Activated CD8-positive, alpha-beta memory T cell treated with anti-CD3 and anti-CD28 coated beads, Interleukin-2, amount 10 ng/mL, durations not matched to agents 7 days and 5 days (primary cell): Measurements from ENCODE around the gene CD3G. TPM values are rescaled to one million over a fixed set of nuclear protein-coding genes. Genes with fewer than 3 reads are reported as not detected.

Experiments used
- ATAC-seq: fragments of 150-1000 bp; cut with Tn5 transposase; one replicate; pipeline ENCODE4 v1.10.0; 2021; ENCODE audit warnings: moderate library complexity
- CTCF ChIA-PET: fragments of 350-600 bp; sonication (Branson Sonifier 250); formaldehyde crosslinking; loops from one replicate; lab custom pipeline; 2021; ENCODE audit warnings: antibody characterized with exemption; lab: Charles Lee
- DNase-seq: peaks from one replicate; pipeline ENCODE4 v3.0.0-alpha.2; 2020
- H3K27ac Mint-ChIP-seq: one replicate; pipeline ENCODE4 v1.8.0; 2021; ENCODE audit warnings: mild to moderate bottlenecking, mixed read lengths
- H3K27me3 Mint-ChIP-seq: one replicate; pipeline ENCODE4 v1.8.0; 2021; ENCODE audit warnings: mixed read lengths
- H3K36me3 Mint-ChIP-seq: one replicate; pipeline ENCODE4 v1.8.0; 2021; ENCODE audit warnings: mild to moderate bottlenecking, mixed read lengths
- H3K4me1 Mint-ChIP-seq: one replicate; pipeline ENCODE4 v1.8.0; 2021; ENCODE audit warnings: mixed read lengths
- H3K4me3 Mint-ChIP-seq: one replicate; pipeline ENCODE4 v1.8.0; 2021; ENCODE audit warnings: mild to moderate bottlenecking, moderate library complexity, mixed read lengths
- H3K9me3 Mint-ChIP-seq: one replicate; pipeline ENCODE4 v1.8.0; 2022; ENCODE audit warnings: low read depth, mixed read lengths
- total RNA-seq, 2 experiments: library from RNA; stranded (reverse); gene quantifications; one replicate each; pipeline ENCODE4 v1.2.3, GENCODE V29; 2021

The CD3G gene
- total RNA-seq, 2 experiments from 2014 or later, result 192 to 218 TPM

GRCh38 chr11:118366287-118366686 lies 22.1 kb downstream of the CD3G start:
- H3K36me3 Mint-ChIP-seq, result peaks cover 48% of the 10 kb centered on the region
- no peaks in the 10 kb centered on the region for H3K27me3 Mint-ChIP-seq
- DNase-seq, result no peak
- H3K4me1 Mint-ChIP-seq, result peaks cover 19% of the 10 kb centered on the region
- H3K27ac Mint-ChIP-seq, result peak overlapping the region; percentile 17
- CTCF ChIA-PET, result interaction anchor here (0.7 to 2.1 kb wide), 4 partner anchors 13 to 64 kb away, joined by 3 to 4 read pairs (median 4); no protein-coding TSS in a partner anchor
- no peaks in the 10 kb centered on the region for H3K9me3 Mint-ChIP-seq
- no peak for ATAC-seq
- no peak overlapping the region for H3K4me3 Mint-ChIP-seq

GRCh38 chr11:118370774-118371173 lies 26.6 kb downstream of the CD3G start:
- CTCF ChIA-PET, result no interaction called here
- DNase-seq (no peak), ATAC-seq (no peak)
- peaks cover 70% of the 10 kb centered on the region for H3K36me3 Mint-ChIP-seq
- H3K27ac Mint-ChIP-seq, result no peak overlapping the region
- H3K4me1 Mint-ChIP-seq, result peaks cover 1% of the 10 kb centered on the region
- no peak overlapping the region for H3K4me3 Mint-ChIP-seq
- H3K27me3 Mint-ChIP-seq, result no peaks in the 10 kb centered on the region
- no peaks in the 10 kb centered on the region for H3K9me3 Mint-ChIP-seq

GRCh38 chr11:118373263-118373662 lies 29.1 kb downstream of the CD3G start:
- Mint-ChIP-seq H3K27ac (no peak overlapping the region), H3K27me3 (no peaks in the 10 kb centered on the region), H3K36me3 (peaks cover 69% of the 10 kb centered on the region), H3K9me3 (no peaks in the 10 kb centered on the region), H3K4me1 (peaks cover 3% of the 10 kb centered on the region), H3K4me3 (no peak overlapping the region)
- ATAC-seq, result no peak
- CTCF ChIA-PET, result interaction anchor here (0.8 to 1.9 kb wide), 4 partner anchors 8 to 19 kb away, joined by 3 to 5 read pairs (median 3); partner anchors contain the start of gene UBE4A
- no peak for DNase-seq

- no peak for ATAC-seq
- no peak for DNase-seq
- CTCF ChIA-PET, result interaction anchor here (1.1 to 1.9 kb wide), 3 partner anchors 9 to 18 kb away, joined by 3 to 5 read pairs (median 3); partner anchors contain the start of gene UBE4A
- H3K36me3 Mint-ChIP-seq, result peaks cover 65% of the 10 kb centered on the region
- no peaks in the 10 kb centered on the region for H3K27me3 Mint-ChIP-seq
- no peak overlapping the region for H3K4me3 Mint-ChIP-seq
- no peaks in the 10 kb centered on the region for H3K9me3 Mint-ChIP-seq
- H3K4me1 Mint-ChIP-seq, result peaks cover 3% of the 10 kb centered on the region
- H3K27ac Mint-ChIP-seq, result no peak overlapping the region
Measured at GRCh38 chr11:118373871-118374270, 29.7 kb downstream of the CD3G start.

- Mint-ChIP-seq H3K27ac (no peak overlapping the region), H3K27me3 (no peaks in the 10 kb centered on the region), H3K4me1 (peaks cover 3% of the 10 kb centered on the region), H3K4me3 (no peak overlapping the region), H3K9me3 (no peaks in the 10 kb centered on the region), H3K36me3 (peaks cover 66% of the 10 kb centered on the region)
- DNase-seq (no peak), ATAC-seq (no peak)
- CTCF ChIA-PET, result interaction anchor here (1.9 kb wide), 1 partner anchor 12 kb away, joined by 6 read pairs; no protein-coding TSS in a partner anchor
Measured at GRCh38 chr11:118374729-118375128, 30.6 kb downstream of the CD3G start.

GRCh38 chr11:118375978-118376377 lies 31.8 kb downstream of the CD3G start:
- DNase-seq, result no peak
- CTCF ChIA-PET, result interaction anchor here (1.6 to 1.9 kb wide), 2 partner anchors 10 to 13 kb away, joined by 4 to 6 read pairs; no protein-coding TSS in a partner anchor
- ATAC-seq, result no peak
- no peaks in the 10 kb centered on the region for H3K27me3 Mint-ChIP-seq
- no peak overlapping the region for H3K27ac Mint-ChIP-seq
- peaks cover 3% of the 10 kb centered on the region for H3K4me1 Mint-ChIP-seq
- no peak overlapping the region for H3K4me3 Mint-ChIP-seq
- peaks cover 62% of the 10 kb centered on the region for H3K36me3 Mint-ChIP-seq
- no peaks in the 10 kb centered on the region for H3K9me3 Mint-ChIP-seq

- Mint-ChIP-seq H3K4me1 (peaks cover 3% of the 10 kb centered on the region), H3K27me3 (no peaks in the 10 kb centered on the region), H3K9me3 (no peaks in the 10 kb centered on the region), H3K4me3 (no peak overlapping the region), H3K27ac (no peak overlapping the region), H3K36me3 (peaks cover 66% of the 10 kb centered on the region)
- DNase-seq (no peak), ATAC-seq (no peak)
- CTCF ChIA-PET, result interaction anchor here (0.8 to 1.5 kb wide), 4 partner anchors 14 to 84 kb away, joined by 3 to 4 read pairs (median 3); no protein-coding TSS in a partner anchor
Measured at GRCh38 chr11:118379497-118379896, 35.4 kb downstream of the CD3G start.

GRCh38 chr11:118380571-118380970 lies 36.4 kb downstream of the CD3G start:
- no peak overlapping the region for H3K4me3 Mint-ChIP-seq
- H3K27ac Mint-ChIP-seq, result no peak overlapping the region
- ATAC-seq (no peak), DNase-seq (no peak)
- H3K4me1 Mint-ChIP-seq, result peaks cover 3% of the 10 kb centered on the region
- peaks cover 64% of the 10 kb centered on the region for H3K36me3 Mint-ChIP-seq
- no peaks in the 10 kb centered on the region for H3K9me3 Mint-ChIP-seq
- CTCF ChIA-PET, result interaction anchor here (0.6 to 1.5 kb wide), 3 partner anchors 15 to 198 kb away, joined by 3 to 4 read pairs (median 3); no protein-coding TSS in a partner anchor
- H3K27me3 Mint-ChIP-seq, result no peaks in the 10 kb centered on the region

- Mint-ChIP-seq H3K4me3 (no peak overlapping the region), H3K36me3 (peaks cover 69% of the 10 kb centered on the region), H3K4me1 (no peaks in the 10 kb centered on the region), H3K27me3 (no peaks in the 10 kb centered on the region), H3K27ac (no peak overlapping the region), H3K9me3 (no peaks in the 10 kb centered on the region)
- no peak for ATAC-seq
- CTCF ChIA-PET, result interaction anchor here (0.7 to 1.6 kb wide), 3 partner anchors 23 to 110 kb away, joined by 3 to 8 read pairs (median 3); no protein-coding TSS in a partner anchor
- DNase-seq, result no peak
Measured at GRCh38 chr11:118382954-118383353, 38.8 kb downstream of the CD3G start.

GRCh38 chr11:118383657-118384056 lies 39.5 kb downstream of the CD3G start:
- CTCF ChIA-PET, result interaction anchor here (1.2 kb wide), 1 partner anchor 105 kb away, joined by 5 read pairs; no protein-coding TSS in a partner anchor
- H3K27me3 Mint-ChIP-seq, result no peaks in the 10 kb centered on the region
- no peak overlapping the region for H3K27ac Mint-ChIP-seq
- H3K4me3 Mint-ChIP-seq, result no peak overlapping the region
- H3K4me1 Mint-ChIP-seq, result no peaks in the 10 kb centered on the region
- peaks cover 66% of the 10 kb centered on the region for H3K36me3 Mint-ChIP-seq
- no peaks in the 10 kb centered on the region for H3K9me3 Mint-ChIP-seq
- DNase-seq (no peak), ATAC-seq (no peak)

- peaks cover 45% of the 10 kb centered on the region for H3K36me3 Mint-ChIP-seq
- H3K27me3 Mint-ChIP-seq, result no peaks in the 10 kb centered on the region
- CTCF ChIA-PET, result interaction anchor here (0.9 to 3.6 kb wide), 4 partner anchors 39 to 94 kb away, joined by 3 to 14 read pairs (median 4); no protein-coding TSS in a partner anchor
Measured at GRCh38 chr11:118396097-118396501, 52.0 kb downstream of the CD3G start.

GRCh38 chr11:118397448-118397847 lies 53.3 kb downstream of the CD3G start:
- H3K9me3 Mint-ChIP-seq, result no peaks in the 10 kb centered on the region
- no peaks in the 10 kb centered on the region for H3K27me3 Mint-ChIP-seq
- peaks cover 45% of the 10 kb centered on the region for H3K36me3 Mint-ChIP-seq
- no peak for ATAC-seq
- H3K4me3 Mint-ChIP-seq, result no peak overlapping the region
- CTCF ChIA-PET, result interaction anchor here (0.7 to 3.6 kb wide), 8 partner anchors 9 to 102 kb away, joined by 3 to 14 read pairs (median 4); no protein-coding TSS in a partner anchor
- peaks cover 67% of the 10 kb centered on the region for H3K4me1 Mint-ChIP-seq
- H3K27ac Mint-ChIP-seq, result peak overlapping the region; percentile 99
- DNase-seq, result no peak

More at GRCh38 chr11:118396097-118396501, 52.0 kb downstream of the CD3G start:
- Mint-ChIP-seq H3K27ac (peak overlapping the region; percentile 99), H3K9me3 (no peaks in the 10 kb centered on the region), H3K4me1 (peaks cover 66% of the 10 kb centered on the region), H3K4me3 (peak overlapping the region; percentile 70)
- peak; percentile 32 for ATAC-seq
- DNase-seq, result peak; percentile 64

- Mint-ChIP-seq H3K4me3 (peak overlapping the region; percentile 93), H3K36me3 (peaks cover 35% of the 10 kb centered on the region), H3K27ac (peak overlapping the region; percentile 99), H3K9me3 (no peaks in the 10 kb centered on the region), H3K4me1 (peaks cover 71% of the 10 kb centered on the region), H3K27me3 (no peaks in the 10 kb centered on the region)
- peak; percentile 79 for ATAC-seq
- DNase-seq, result peak; percentile 82
- CTCF ChIA-PET, result interaction anchor here (0.7 to 3.6 kb wide), 9 partner anchors 17 to 200 kb away, joined by 3 to 14 read pairs (median 3); partner anchors contain the start of genes KMT2A and UBE4A
Measured at GRCh38 chr11:118398791-118399559, 54.8 kb downstream of the CD3G start.
